Measurements from ENCODE around the gene PPP1R3G.
A peak's percentile ranks its signal among the peaks of the same experiment; 100 is the strongest.

PPP1R3G gene

GRCh38 chr6:5084781-5085647 lies at the start of gene PPP1R3G:
PPP1R3G (plus strand) TSS chr6:5085341; CDS start chr6:5085486, 145 bp downstream.
- H3K4me1 Mint-ChIP-seq (ENCODE audit: low read depth), result peaks cover 2% of the 10 kb centered on the region
- H3K4me3 Mint-ChIP-seq, result peak within 1 kb of the TSS; percentile 80
- H3K27me3 Mint-ChIP-seq (ENCODE audit: low read depth), result peaks cover 60% of the 10 kb centered on the region

GRCh38 chr6:5036269-5036668 lies 48.9 kb upstream of the PPP1R3G start:
- H3K27ac Mint-ChIP-seq, result no peak overlapping the region
- no peaks in the 10 kb centered on the region for H3K9me3 Mint-ChIP-seq
- no peaks in the 10 kb centered on the region for H3K4me1 Mint-ChIP-seq (ENCODE audit: low read depth)
- H3K4me3 Mint-ChIP-seq, result no peak overlapping the region
- no peaks in the 10 kb centered on the region for H3K36me3 Mint-ChIP-seq (ENCODE audit: low read depth)
- peaks cover 2% of the 10 kb centered on the region for H3K27me3 Mint-ChIP-seq (ENCODE audit: low read depth)

More at GRCh38 chr6:5084781-5085647, at the start of gene PPP1R3G:
- Mint-ChIP-seq H3K27ac (no peak within 1 kb of the TSS), H3K9me3 (no peaks in the 10 kb centered on the region), H3K36me3 (ENCODE audit: low read depth) (no peaks in the 10 kb centered on the region)

DNA sequence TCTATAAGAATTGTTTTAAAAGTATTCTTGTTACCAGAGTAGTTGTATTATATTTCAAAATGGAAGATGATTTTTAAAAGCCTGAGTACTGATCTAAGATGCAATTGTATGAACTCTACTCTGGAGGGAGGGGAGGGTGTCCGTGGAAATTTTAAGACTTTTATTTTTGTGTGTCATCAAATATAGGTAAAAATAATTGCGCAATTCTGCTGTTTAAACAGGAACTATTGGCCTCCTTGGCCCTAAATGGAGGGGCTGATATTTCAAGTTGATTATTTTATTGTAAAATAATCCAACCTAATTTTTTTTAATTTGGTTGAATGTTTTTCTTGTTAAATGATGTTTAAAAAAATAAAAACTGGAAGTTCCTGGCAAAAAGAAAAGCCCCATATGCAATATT lies 43.2 kb upstream of the PPP1R3G start:
- no peaks in the 10 kb centered on the region for H3K36me3 Mint-ChIP-seq (ENCODE audit: low read depth)
- H3K27ac Mint-ChIP-seq, result no peak overlapping the region
- no peak overlapping the region for H3K4me3 Mint-ChIP-seq
- no peaks in the 10 kb centered on the region for H3K4me1 Mint-ChIP-seq (ENCODE audit: low read depth)
- peaks cover 3% of the 10 kb centered on the region for H3K27me3 Mint-ChIP-seq (ENCODE audit: low read depth)
- H3K9me3 Mint-ChIP-seq, result no peaks in the 10 kb centered on the region

DNA sequence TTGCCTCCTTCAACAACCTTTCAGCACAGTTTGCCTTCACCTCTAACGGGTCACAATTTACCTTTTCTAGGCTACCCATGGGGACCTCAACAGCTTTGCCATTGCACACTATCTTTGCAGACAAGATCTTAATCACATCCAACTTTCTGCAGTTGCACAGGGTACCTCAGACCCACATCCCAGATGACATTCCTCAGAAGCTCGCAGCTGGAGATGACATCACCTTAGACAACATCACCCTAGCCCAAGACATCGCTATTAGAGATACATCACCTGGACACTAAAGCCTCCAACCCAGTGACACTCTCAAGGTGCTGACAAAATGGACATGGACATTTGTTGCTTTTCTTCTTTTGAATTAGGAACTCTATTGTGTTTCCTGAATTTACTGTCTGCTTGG lies 42.7 kb upstream of the PPP1R3G start:
- H3K27ac Mint-ChIP-seq, result no peak overlapping the region
- H3K36me3 Mint-ChIP-seq (ENCODE audit: low read depth), result no peaks in the 10 kb centered on the region
- no peaks in the 10 kb centered on the region for H3K4me1 Mint-ChIP-seq (ENCODE audit: low read depth)
- H3K4me3 Mint-ChIP-seq, result no peak overlapping the region
- H3K27me3 Mint-ChIP-seq (ENCODE audit: low read depth), result peaks cover 3% of the 10 kb centered on the region
- peaks cover 3% of the 10 kb centered on the region for H3K9me3 Mint-ChIP-seq

- H3K27me3 Mint-ChIP-seq (ENCODE audit: low read depth), result peaks cover 6% of the 10 kb centered on the region
- no peak overlapping the region for H3K4me3 Mint-ChIP-seq
- H3K4me1 Mint-ChIP-seq (ENCODE audit: low read depth), result no peaks in the 10 kb centered on the region
- H3K27ac Mint-ChIP-seq, result no peak overlapping the region
- H3K9me3 Mint-ChIP-seq, result peaks cover 10% of the 10 kb centered on the region
- H3K36me3 Mint-ChIP-seq (ENCODE audit: low read depth), result no peaks in the 10 kb centered on the region
Measured at GRCh38 chr6:5044866-5045265, 40.3 kb upstream of the PPP1R3G start.

DNA sequence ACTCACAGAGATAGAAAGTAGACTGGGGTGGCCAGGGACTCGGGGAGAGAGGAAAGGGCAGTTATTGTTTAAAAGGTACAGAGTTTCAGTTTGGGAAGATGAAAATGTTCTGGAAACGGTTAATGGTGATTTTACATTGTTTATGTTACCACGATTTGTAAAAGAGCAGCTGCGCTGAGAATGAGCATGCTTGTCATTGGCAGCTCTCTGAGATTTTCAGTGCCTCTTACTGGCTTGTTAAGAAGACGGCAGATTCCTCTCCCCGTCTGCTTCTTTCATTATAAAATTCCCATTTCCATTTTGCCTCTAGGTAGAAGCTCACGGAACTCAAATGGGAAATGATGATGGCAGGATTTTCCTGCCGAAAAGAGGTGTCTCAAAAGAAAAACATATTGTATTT lies 39.7 kb upstream of the PPP1R3G start:
- no peak overlapping the region for H3K4me3 Mint-ChIP-seq
- no peaks in the 10 kb centered on the region for H3K4me1 Mint-ChIP-seq (ENCODE audit: low read depth)
- H3K9me3 Mint-ChIP-seq, result peaks cover 10% of the 10 kb centered on the region
- H3K36me3 Mint-ChIP-seq (ENCODE audit: low read depth), result no peaks in the 10 kb centered on the region
- no peak overlapping the region for H3K27ac Mint-ChIP-seq
- peaks cover 6% of the 10 kb centered on the region for H3K27me3 Mint-ChIP-seq (ENCODE audit: low read depth)

DNA sequence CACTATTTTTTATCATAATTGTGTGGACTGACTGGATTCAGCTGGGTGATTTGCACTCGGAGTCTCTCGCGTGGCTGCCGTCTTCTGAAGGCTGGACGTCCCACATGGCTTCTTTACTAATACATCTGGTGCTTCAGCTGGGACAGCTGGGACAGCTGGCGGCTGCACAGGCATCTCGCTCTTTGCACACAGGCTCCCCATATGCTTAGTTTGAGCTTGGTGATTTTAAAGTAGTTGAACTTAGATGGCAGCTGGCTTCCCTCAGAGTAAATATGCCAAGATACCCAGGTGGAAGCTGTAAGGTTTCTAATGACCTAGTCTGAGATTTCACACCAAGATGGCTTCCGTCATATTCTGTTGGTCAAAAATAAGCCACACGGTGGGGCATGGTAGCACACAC lies 38.7 kb upstream of the PPP1R3G start:
- Mint-ChIP-seq H3K36me3 (ENCODE audit: low read depth) (peaks cover 2% of the 10 kb centered on the region), H3K27ac (no peak overlapping the region), H3K9me3 (peaks cover 20% of the 10 kb centered on the region), H3K4me3 (no peak overlapping the region), H3K4me1 (ENCODE audit: low read depth) (no peaks in the 10 kb centered on the region), H3K27me3 (ENCODE audit: low read depth) (peaks cover 9% of the 10 kb centered on the region)

- peaks cover 9% of the 10 kb centered on the region for H3K27me3 Mint-ChIP-seq (ENCODE audit: low read depth)
- H3K9me3 Mint-ChIP-seq, result peaks cover 23% of the 10 kb centered on the region
- peaks cover 6% of the 10 kb centered on the region for H3K4me1 Mint-ChIP-seq (ENCODE audit: low read depth)
- no peak overlapping the region for H3K4me3 Mint-ChIP-seq
- no peak overlapping the region for H3K27ac Mint-ChIP-seq
- peaks cover 2% of the 10 kb centered on the region for H3K36me3 Mint-ChIP-seq (ENCODE audit: low read depth)
Measured at GRCh38 chr6:5050009-5050408, 35.1 kb upstream of the PPP1R3G start.

- Mint-ChIP-seq H3K9me3 (peaks cover 23% of the 10 kb centered on the region), H3K4me1 (ENCODE audit: low read depth) (peaks cover 6% of the 10 kb centered on the region), H3K4me3 (no peak overlapping the region), H3K27ac (no peak overlapping the region), H3K36me3 (ENCODE audit: low read depth) (peaks cover 2% of the 10 kb centered on the region), H3K27me3 (ENCODE audit: low read depth) (peaks cover 9% of the 10 kb centered on the region)
Measured at GRCh38 chr6:5051394-5051793, 33.7 kb upstream of the PPP1R3G start.

DNA sequence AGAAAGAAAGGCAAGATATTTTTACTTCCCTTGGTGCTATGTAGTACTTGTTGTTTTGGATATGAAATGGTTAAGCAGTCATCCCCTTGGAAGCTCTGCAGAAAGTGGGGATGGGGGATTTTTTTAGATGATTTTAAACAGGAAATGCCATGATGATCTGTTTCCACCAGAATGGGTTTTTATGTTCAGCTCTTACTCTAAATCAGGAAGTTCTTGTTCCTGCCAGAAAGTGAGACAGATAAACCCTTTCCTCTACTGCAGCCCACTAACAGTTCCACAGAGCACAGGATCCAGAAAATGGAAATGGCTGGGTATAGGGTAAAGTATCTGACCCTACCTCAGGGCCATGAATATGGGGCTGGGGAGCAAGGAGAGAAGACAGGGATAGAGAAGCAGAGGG lies 32.1 kb upstream of the PPP1R3G start:
- Mint-ChIP-seq H3K27ac (no peak overlapping the region), H3K27me3 (ENCODE audit: low read depth) (peaks cover 9% of the 10 kb centered on the region), H3K9me3 (peaks cover 18% of the 10 kb centered on the region), H3K36me3 (ENCODE audit: low read depth) (peaks cover 2% of the 10 kb centered on the region), H3K4me3 (no peak overlapping the region), H3K4me1 (ENCODE audit: low read depth) (peaks cover 6% of the 10 kb centered on the region)

- H3K27ac Mint-ChIP-seq, result no peak overlapping the region
- peaks cover 2% of the 10 kb centered on the region for H3K36me3 Mint-ChIP-seq (ENCODE audit: low read depth)
- H3K4me3 Mint-ChIP-seq, result no peak overlapping the region
- H3K9me3 Mint-ChIP-seq, result peaks cover 13% of the 10 kb centered on the region
- peaks cover 6% of the 10 kb centered on the region for H3K4me1 Mint-ChIP-seq (ENCODE audit: low read depth)
- peaks cover 6% of the 10 kb centered on the region for H3K27me3 Mint-ChIP-seq (ENCODE audit: low read depth)
Measured at GRCh38 chr6:5053864-5054244, 31.3 kb upstream of the PPP1R3G start.

- Mint-ChIP-seq H3K27ac (no peak overlapping the region), H3K9me3 (peaks cover 13% of the 10 kb centered on the region), H3K4me1 (ENCODE audit: low read depth) (peaks cover 6% of the 10 kb centered on the region), H3K36me3 (ENCODE audit: low read depth) (peaks cover 2% of the 10 kb centered on the region), H3K27me3 (ENCODE audit: low read depth) (peaks cover 6% of the 10 kb centered on the region), H3K4me3 (no peak overlapping the region)
Measured at GRCh38 chr6:5054245-5054873, 30.8 kb upstream of the PPP1R3G start.

- H3K4me3 Mint-ChIP-seq, result no peak overlapping the region
- H3K27me3 Mint-ChIP-seq (ENCODE audit: low read depth), result peaks cover 6% of the 10 kb centered on the region
- peaks cover 6% of the 10 kb centered on the region for H3K4me1 Mint-ChIP-seq (ENCODE audit: low read depth)
- no peak overlapping the region for H3K27ac Mint-ChIP-seq
- H3K36me3 Mint-ChIP-seq (ENCODE audit: low read depth), result peaks cover 2% of the 10 kb centered on the region
- H3K9me3 Mint-ChIP-seq, result peaks cover 13% of the 10 kb centered on the region
Measured at GRCh38 chr6:5055118-5055517, 30.0 kb upstream of the PPP1R3G start.

DNA sequence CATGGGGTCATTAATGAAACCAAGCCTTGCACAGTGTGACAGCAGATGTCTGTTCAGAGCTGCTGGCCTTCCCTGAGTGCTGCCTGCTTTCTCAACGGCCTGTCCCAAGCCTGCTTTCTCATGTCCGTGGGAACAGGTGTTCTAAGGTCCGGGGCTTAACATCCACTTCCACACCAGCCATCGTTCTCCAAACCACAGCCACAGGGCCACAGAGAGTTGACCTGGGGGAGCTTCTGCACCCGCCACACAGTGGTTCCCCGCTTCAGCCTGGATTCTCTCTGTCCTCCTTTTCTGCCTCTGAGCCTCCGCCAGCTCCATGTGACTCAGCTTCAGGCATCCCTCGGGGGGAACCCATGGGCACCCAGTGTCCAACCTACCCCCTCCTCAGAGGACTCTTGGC lies 26.9 kb upstream of the PPP1R3G start:
- Mint-ChIP-seq H3K4me3 (no peak overlapping the region), H3K9me3 (no peaks in the 10 kb centered on the region), H3K36me3 (ENCODE audit: low read depth) (no peaks in the 10 kb centered on the region), H3K27me3 (ENCODE audit: low read depth) (no peaks in the 10 kb centered on the region), H3K4me1 (ENCODE audit: low read depth) (peaks cover 2% of the 10 kb centered on the region), H3K27ac (no peak overlapping the region)

All from T-helper 1 cell treated with Interleukin-12 subunit alpha and Interleukin-12 subunit beta and Interleukin-4 antibody, amounts not matched to agents 30 μg/mL and 1 μg/mL, for 36 hours (primary cell).